HG03066 (cell line): ENCODE data around the gene ADAD2.

Experiments
- ATAC-seq: cut with Tn5 transposase; IDR thresholded peaks from one replicate; pipeline ENCODE4 v1.9.1; 2021; ENCODE audit warnings: low read depth; ENCODE audit not compliant: unreplicated experiment

The ADAD2 gene

DNA sequence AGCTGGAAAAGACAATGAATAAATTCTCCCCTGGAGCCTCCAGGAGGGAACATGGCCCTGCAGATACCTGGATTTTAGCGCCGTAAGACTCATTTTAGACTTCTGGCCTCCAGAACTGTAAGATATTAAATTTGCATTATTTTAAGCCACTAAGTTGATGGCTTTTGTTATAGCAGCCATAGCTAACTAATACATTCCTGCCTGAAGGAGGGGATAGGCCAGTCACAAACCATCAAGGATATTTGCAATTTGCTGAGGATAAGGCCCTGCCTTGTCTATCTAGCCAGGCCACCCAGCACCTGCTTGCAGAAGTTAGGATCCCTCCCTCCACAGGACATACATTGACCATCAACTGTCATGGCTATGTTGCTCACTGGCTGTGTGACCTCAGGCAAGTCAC lies 53.8 kb downstream of the ADAD2 start:
- ATAC-seq, result no peak

- ATAC-seq, result no peak
These were observed 55.2 kb downstream of the ADAD2 start for GRCh38 chr16:84245956-84246678.

DNA sequence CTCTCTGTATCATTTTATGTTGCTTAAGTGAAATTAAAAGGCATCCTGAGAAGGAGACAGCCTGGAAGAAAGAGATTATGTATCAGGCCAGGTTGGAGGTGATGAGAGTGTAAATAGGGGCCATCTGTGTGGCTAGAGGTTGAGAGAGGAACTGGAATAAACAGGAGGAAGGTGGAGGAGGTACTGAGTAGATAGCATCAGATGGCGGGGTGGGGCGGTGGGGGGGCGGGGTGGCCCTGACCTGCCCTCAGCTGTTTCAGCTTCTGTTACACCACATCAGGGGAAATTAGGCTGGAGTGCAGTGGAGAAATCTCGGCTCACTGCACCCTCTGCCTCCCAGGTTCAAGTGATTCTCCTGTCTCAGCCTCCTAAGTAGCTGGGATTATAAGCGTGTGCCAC lies 55.7 kb downstream of the ADAD2 start:
- no peak for ATAC-seq
